Mesenchymal stem cell (in vitro differentiated cells and primary cell): ENCODE measurements around the gene CD37.

Experiments
- DNase-seq: peaks from one replicate; pipeline ENCODE4 v3.0.0-alpha.2; 2013
- H2AFZ ChIP-seq: one replicate; pipeline ENCODE4 v1.6.1; 2013; ENCODE audit warnings: low read depth, mild to moderate bottlenecking, control low read depth, inconsistent platforms, low read length, moderate library complexity
- H2AK5ac ChIP-seq: 2 replicates; pipeline ENCODE4 v1.6.1; 2013; ENCODE audit warnings: low read length, moderate library complexity, mild to moderate bottlenecking, inconsistent platforms; ENCODE audit not compliant: severe bottlenecking
- H2BK120ac ChIP-seq: one replicate; pipeline ENCODE4 v1.6.1; 2013; ENCODE audit warnings: low read depth, mild to moderate bottlenecking, inconsistent platforms, low read length, moderate library complexity
- H2BK12ac ChIP-seq, 2 experiments: one replicate each; pipeline ENCODE4 v1.6.1; 2013; ENCODE audit warnings: inconsistent platforms in 2 of 2, low read length in 2 of 2, mild to moderate bottlenecking in 2 of 2, moderate library complexity in 2 of 2, control low read depth in 1 of 2
- H2BK15ac ChIP-seq: one replicate; pipeline ENCODE4 v1.6.1; 2013; ENCODE audit warnings: mild to moderate bottlenecking, low read depth, inconsistent platforms; ENCODE audit not compliant: poor library complexity, severe bottlenecking
- H2BK5ac ChIP-seq: 2 replicates; pipeline ENCODE4 v1.6.1; 2013; ENCODE audit warnings: low read depth, mild to moderate bottlenecking, low read length, control low read depth, inconsistent platforms; ENCODE audit not compliant: poor library complexity, severe bottlenecking
- H3K14ac ChIP-seq, 2 experiments: one replicate each; pipeline ENCODE4 v1.6.1; 2013; ENCODE audit warnings: inconsistent platforms in 2 of 2, low read length in 2 of 2, control low read depth in 1 of 2, mild to moderate bottlenecking in 1 of 2, moderate library complexity in 1 of 2
- H3K18ac ChIP-seq, 2 experiments: one replicate each; pipeline ENCODE4 v1.6.1; 2013; ENCODE audit warnings: inconsistent platforms in 2 of 2, low read length in 2 of 2, control low read depth in 1 of 2, low read depth in 1 of 2, mild to moderate bottlenecking in 1 of 2
- H3K23ac ChIP-seq, 2 experiments: one replicate each; pipeline ENCODE4 v1.6.1; 2013; ENCODE audit warnings: inconsistent platforms in 2 of 2, low read length in 2 of 2, mild to moderate bottlenecking in 2 of 2, moderate library complexity in 2 of 2, control low read depth in 1 of 2
- H3K27ac ChIP-seq: 2 replicates; pipeline ENCODE4 v1.5.1; 2013; ENCODE audit warnings: mild to moderate bottlenecking, moderate library complexity, low read length, control low read depth, inconsistent platforms; ENCODE audit not compliant: poor library complexity, severe bottlenecking
- H3K27me3 ChIP-seq, 2 experiments: 2 replicates each; pipeline versions ENCODE4 v1.6.1 to v1.7.0; 2013; ENCODE audit warnings: low read length in 2 of 2, mild to moderate bottlenecking in 2 of 2, moderate library complexity in 2 of 2, control low read depth in 1 of 2, inconsistent platforms in 1 of 2; ENCODE audit not compliant: control insufficient read depth in 1 of 2, insufficient read depth in 1 of 2
- H3K36me3 ChIP-seq, 2 experiments: 2 replicates each; pipeline versions ENCODE4 v1.6.1 to v1.7.0; 2013; ENCODE audit warnings: low read length in 2 of 2, control low read depth in 1 of 2, inconsistent platforms in 1 of 2, low read depth in 1 of 2, mild to moderate bottlenecking in 1 of 2; ENCODE audit not compliant: insufficient read depth in 2 of 2, control insufficient read depth in 1 of 2
- H3K4ac ChIP-seq, 2 experiments: one replicate each; pipeline ENCODE4 v1.6.1; 2013; ENCODE audit warnings: inconsistent platforms in 2 of 2, low read length in 2 of 2, mild to moderate bottlenecking in 2 of 2, moderate library complexity in 2 of 2, control low read depth in 1 of 2, low read depth in 1 of 2
- H3K4me1 ChIP-seq: 2 replicates; pipeline ENCODE4 v1.6.1; 2013; ENCODE audit warnings: low read depth, low read length, control low read depth; ENCODE audit not compliant: control insufficient read depth, insufficient read depth
- H3K4me2 ChIP-seq: 2 replicates; pipeline ENCODE4 v1.6.1; 2013; ENCODE audit warnings: low read length, mild to moderate bottlenecking, inconsistent platforms; ENCODE audit not compliant: poor library complexity, severe bottlenecking
- H3K4me3 ChIP-seq, 2 experiments: 2 replicates each; pipeline versions ENCODE4 v1.5.1 to v1.7.0; 2013; ENCODE audit warnings: low read length in 2 of 2, mild to moderate bottlenecking in 2 of 2, control low read depth in 1 of 2, low read depth in 1 of 2; ENCODE audit not compliant: insufficient read depth in 1 of 2
- H3K79me1 ChIP-seq: replicated peaks from 2 replicates; pipeline ENCODE4 v1.6.1; 2013; ENCODE audit warnings: mild to moderate bottlenecking, control low read depth, low read length, inconsistent platforms; ENCODE audit not compliant: poor library complexity, severe bottlenecking
- H3K9ac ChIP-seq: 2 replicates; pipeline ENCODE4 v1.7.0; 2013; ENCODE audit warnings: mild to moderate bottlenecking, low read length, moderate library complexity
- H3K9me3 ChIP-seq: 2 replicates; pipeline ENCODE4 v1.7.0; 2013; ENCODE audit warnings: mild to moderate bottlenecking, low read length; ENCODE audit not compliant: control insufficient read depth
- H4K8ac ChIP-seq: one replicate; pipeline ENCODE4 v1.6.1; 2013; ENCODE audit warnings: inconsistent platforms, mild to moderate bottlenecking, low read length, moderate library complexity
- H4K91ac ChIP-seq: one replicate; pipeline ENCODE4 v1.6.1; 2013; ENCODE audit warnings: mild to moderate bottlenecking, low read length, inconsistent platforms
- WGBS: methylation state at CpG from one replicate; pipeline ENCODE4 v1.1.7; 2013; ENCODE audit warnings: mixed read lengths; 5-methylcytosine and 5-hydroxymethylcytosine counted together

Gene CD37

GRCh38 chr19:49362048-49362928, 27.1 kb downstream of the CD37 start, which contains the start of gene TEAD2:
TEAD2 (minus strand) TSS chr19:49362416; CDS start chr19:49360075, 2,341 bp downstream.
- 1% methylated on average over 48 of the region's 52 CpGs for WGBS
- Histone ChIP-seq H3K18ac (peak within 1 kb of the TSS; percentile 92 to 100), H3K14ac (peak within 1 kb of the TSS; percentile 92 to 98), H3K27me3 (no peaks in the 10 kb centered on the region), H3K9me3 (no peaks in the 10 kb centered on the region), H3K79me1 (peaks cover 13% of the 10 kb centered on the region), H3K4me2 (peak within 1 kb of the TSS; percentile 79), H2BK12ac (peak within 1 kb of the TSS; percentile 72 to 93), H3K27ac (peak within 1 kb of the TSS; percentile 96), H2BK5ac (peak within 1 kb of the TSS; percentile 84), H3K4ac (peak within 1 kb of the TSS; percentile 100), H4K8ac (peak within 1 kb of the TSS; percentile 100), H3K4me3 (peak within 1 kb of the TSS; percentile 83 to 90), H2BK120ac (peak within 1 kb of the TSS; percentile 97), H3K9ac (peak within 1 kb of the TSS; percentile 93), H2AFZ (peak within 1 kb of the TSS; percentile 23), H2AK5ac (peak within 1 kb of the TSS; percentile 93), H4K91ac (peak within 1 kb of the TSS; percentile 97), H3K36me3 (peaks cover 11 to 27% of the 10 kb centered on the region in 2 experiments), H2BK15ac (peak within 1 kb of the TSS; percentile 94), H3K4me1 (peaks cover 17% of the 10 kb centered on the region), H3K23ac (peak within 1 kb of the TSS in 1 of 2 experiments; percentile 75)
- peak; percentile 78 for DNase-seq

DNA sequence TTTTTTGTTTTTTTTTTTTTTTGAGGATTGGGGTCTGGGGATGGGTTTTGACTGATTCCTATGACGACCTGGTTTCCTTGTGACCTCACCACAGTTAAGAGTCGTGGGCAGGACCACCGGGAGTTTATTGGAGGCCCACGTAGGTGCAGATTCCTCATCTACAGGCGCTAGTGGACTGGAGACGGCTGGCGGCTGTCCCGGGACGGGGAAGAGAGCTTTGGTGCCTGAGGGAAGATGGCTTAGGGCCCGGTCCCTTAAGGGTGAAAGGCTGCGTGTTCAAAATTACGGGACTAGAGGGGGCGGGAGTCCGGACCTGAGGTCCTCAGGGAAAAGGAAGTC, 27.7 kb downstream of the CD37 start:
- H3K27ac ChIP-seq: peak overlapping the region; percentile 83
- H3K9ac ChIP-seq: peak overlapping the region; percentile 93
- H4K91ac ChIP-seq: no peak overlapping the region
- H3K79me1 ChIP-seq: peaks cover 9% of the 10 kb centered on the region
- under 1% methylated on average over 14 of the region's 14 CpGs for WGBS
- H3K27me3 ChIP-seq: no peaks in the 10 kb centered on the region
- no peak overlapping the region for H2AFZ ChIP-seq
- no peak overlapping the region for H2BK15ac ChIP-seq
- peak overlapping the region; percentile 62 for H4K8ac ChIP-seq
- DNase-seq: no peak
- H3K4me1 ChIP-seq: peaks cover 16% of the 10 kb centered on the region
- H3K18ac ChIP-seq: peak overlapping the region; percentile 40 to 52
- peak overlapping the region in 1 of 2 experiments; percentile 9 for H3K14ac ChIP-seq
- no peak overlapping the region for H2BK12ac ChIP-seq
- peak overlapping the region; percentile 54 to 64 for H3K4ac ChIP-seq
- peak overlapping the region; percentile 44 to 90 for H3K4me3 ChIP-seq
- no peaks in the 10 kb centered on the region for H3K9me3 ChIP-seq
- peak overlapping the region; percentile 75 for H3K4me2 ChIP-seq
- H3K23ac ChIP-seq: peak overlapping the region in 1 of 2 experiments; percentile 57
- no peak overlapping the region for H2BK120ac ChIP-seq
- no peak overlapping the region for H2AK5ac ChIP-seq
- peak overlapping the region; percentile 35 for H2BK5ac ChIP-seq
- peaks cover 6 to 21% of the 10 kb centered on the region in 2 experiments for H3K36me3 ChIP-seq

- Histone ChIP-seq H3K27me3 (no peaks in the 10 kb centered on the region), H4K8ac (peak within 1 kb of the TSS; percentile 62), H2AK5ac (peak within 1 kb of the TSS; percentile 38), H4K91ac (no peak within 1 kb of the TSS), H2AFZ (peak within 1 kb of the TSS; percentile 66), H3K4me2 (peak within 1 kb of the TSS; percentile 75), H3K9me3 (no peaks in the 10 kb centered on the region), H3K79me1 (peaks cover 6% of the 10 kb centered on the region), H3K18ac (peak within 1 kb of the TSS; percentile 52 to 88), H3K14ac (peak within 1 kb of the TSS in 1 of 2 experiments; percentile 9), H2BK12ac (no peak within 1 kb of the TSS), H3K4me1 (peaks cover 16% of the 10 kb centered on the region), H3K4me3 (peak within 1 kb of the TSS; percentile 44 to 90), H2BK5ac (peak within 1 kb of the TSS; percentile 35), H3K9ac (peak within 1 kb of the TSS; percentile 93), H2BK15ac (no peak within 1 kb of the TSS), H3K36me3 (peaks cover 6 to 15% of the 10 kb centered on the region in 2 experiments), H3K4ac (peak within 1 kb of the TSS; percentile 64 to 70), H2BK120ac (peak within 1 kb of the TSS; percentile 86), H3K23ac (peak within 1 kb of the TSS in 1 of 2 experiments; percentile 57), H3K27ac (peak within 1 kb of the TSS; percentile 83)
- under 1% methylated on average over 46 of the region's 46 CpGs for WGBS
- peak; percentile 99 for DNase-seq
These were observed 28.3 kb downstream of the CD37 start, which contains the start of gene DKKL1 for GRCh38 chr19:49363268-49364082. DKKL1 (plus strand) TSS chr19:49363877; CDS start chr19:49363999, 122 bp downstream.
